ENCODE measurements around the gene CCDC157.

DNA sequence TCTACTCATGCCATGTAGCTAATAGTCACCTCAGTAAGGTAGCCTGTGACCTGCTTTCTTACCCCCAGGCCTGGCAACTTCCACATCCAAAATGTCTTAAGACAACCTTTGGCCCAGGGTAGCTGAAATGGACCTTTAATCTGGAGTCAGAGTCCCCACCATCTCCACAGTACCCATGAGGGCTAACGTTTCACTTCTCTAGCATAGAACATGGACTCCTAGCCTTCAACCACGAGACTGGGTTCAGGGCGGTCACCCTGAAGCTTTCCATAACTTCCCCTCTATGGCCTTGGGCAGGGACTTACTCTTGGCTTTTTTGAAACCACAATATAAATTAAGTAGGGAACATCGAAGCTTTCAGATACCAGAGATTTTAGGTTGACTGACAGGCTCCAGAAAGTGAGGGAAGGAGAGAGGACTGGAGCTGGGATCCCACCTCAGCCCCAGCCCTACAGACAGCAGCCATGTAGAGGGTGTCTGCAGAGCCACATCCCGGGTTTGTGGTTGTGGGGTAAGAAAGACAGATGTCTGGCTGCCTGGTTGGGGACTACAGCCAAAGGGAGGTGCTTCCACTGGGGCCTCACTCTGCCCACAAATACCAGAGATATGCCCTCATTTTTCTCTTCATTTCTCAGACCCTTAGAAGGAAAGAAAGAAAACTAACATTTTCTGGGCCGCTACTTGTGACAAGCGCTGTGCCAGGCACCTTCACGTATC, 32.6 kb upstream of the CCDC157 start:
- TF ChIP-seq, protein P1, sequence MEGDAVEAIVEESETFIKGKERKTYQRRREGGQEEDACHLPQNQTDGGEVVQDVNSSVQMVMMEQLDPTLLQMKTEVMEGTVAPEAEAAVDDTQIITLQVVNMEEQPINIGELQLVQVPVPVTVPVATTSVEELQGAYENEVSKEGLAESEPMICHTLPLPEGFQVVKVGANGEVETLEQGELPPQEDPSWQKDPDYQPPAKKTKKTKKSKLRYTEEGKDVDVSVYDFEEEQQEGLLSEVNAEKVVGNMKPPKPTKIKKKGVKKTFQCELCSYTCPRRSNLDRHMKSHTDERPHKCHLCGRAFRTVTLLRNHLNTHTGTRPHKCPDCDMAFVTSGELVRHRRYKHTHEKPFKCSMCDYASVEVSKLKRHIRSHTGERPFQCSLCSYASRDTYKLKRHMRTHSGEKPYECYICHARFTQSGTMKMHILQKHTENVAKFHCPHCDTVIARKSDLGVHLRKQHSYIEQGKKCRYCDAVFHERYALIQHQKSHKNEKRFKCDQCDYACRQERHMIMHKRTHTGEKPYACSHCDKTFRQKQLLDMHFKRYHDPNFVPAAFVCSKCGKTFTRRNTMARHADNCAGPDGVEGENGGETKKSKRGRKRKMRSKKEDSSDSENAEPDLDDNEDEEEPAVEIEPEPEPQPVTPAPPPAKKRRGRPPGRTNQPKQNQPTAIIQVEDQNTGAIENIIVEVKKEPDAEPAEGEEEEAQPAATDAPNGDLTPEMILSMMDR (IDR thresholded peaks at IDR 0.05): no peak
- TF ChIP-seq POLR2A (IDR thresholded peaks at IDR 0.05): no peak

Data from right lobe of liver (tissue), 4 donors.